Thoracic aorta (tissue), 2 donors: ENCODE results near the gene EIF1. TPM values are rescaled to one million over a fixed set of nuclear protein-coding genes. Genes with fewer than 3 reads are reported as not detected.
"Not testable (repeated sequence)": the region's sequence is repeated elsewhere in the genome, so short reads cannot be mapped to it uniquely, and the experiment has no call there.

Experiments used
- ATAC-seq: fragments of 150-250 bp; one replicate; pipeline ENCODE4 v1.8.0; 2017; ENCODE audit warnings: low read depth; ENCODE audit not compliant: insufficient number of reproducible peaks, low FRiP score
- DNase-seq: peaks from one replicate; pipeline ENCODE4 v3.0.0-alpha.2; 2020; ENCODE audit warnings: low spot score
- H3K27ac ChIP-seq, 2 donors: fragments of 200-600 bp; sonication (generic); 1 replicate in 1 of 2; 2 replicates in 1 of 2; pipeline ENCODE4 v1.5.1; 2016; ENCODE audit warnings: mild to moderate bottlenecking in 2 of 2, moderate library complexity in 2 of 2
- H3K27me3 ChIP-seq: fragments of 200-600 bp; sonication (generic); replicated peaks from 2 replicates; pipeline ENCODE4 v1.6.0; 2016; ENCODE audit warnings: mild to moderate bottlenecking; ENCODE audit not compliant: insufficient read depth
- H3K36me3 ChIP-seq: fragments of 200-600 bp; sonication (generic); one replicate; pipeline ENCODE4 v1.5.1; 2016
- H3K4me1 ChIP-seq, 2 donors: fragments of 200-600 bp; sonication (generic); 1 replicate in 1 of 2; 2 replicates in 1 of 2; pipeline versions ENCODE4 v1.5.1 to v1.6.0; 2016; ENCODE audit warnings: low read depth in 2 of 2, mild to moderate bottlenecking in 1 of 2; ENCODE audit not compliant: control insufficient read depth in 1 of 2
- H3K4me3 ChIP-seq: fragments of 200-600 bp; sonication (generic); 2 replicates; pipeline ENCODE4 v1.5.1; 2016; ENCODE audit warnings: mild to moderate bottlenecking
- H3K9me3 ChIP-seq: fragments of 200-600 bp; sonication (generic); 2 replicates; pipeline ENCODE4 v1.5.1; 2016
- CTCF ChIP-seq: fragments of 200-600 bp; sonication (generic); IDR thresholded peaks from one replicate; pipeline ENCODE4 v1.5.1; 2019; ENCODE audit warnings: antibody characterized with exemption
- total RNA-seq, 2 donors: library from RNA; depleted of rRNA; stranded (reverse); fragments of >200 nt; gene quantifications; one replicate each; pipeline versions ENCODE4 v1.1.0 to v1.2.3, GENCODE V29; 2016

The EIF1 gene
- total RNA-seq, 2 donors from 2014 or later = 167 to 318 TPM

- Histone ChIP-seq H3K27ac (peak overlapping the region; percentile 69 to 77), H3K9me3 (no peaks in the 10 kb centered on the region), H3K27me3 (no peaks in the 10 kb centered on the region), H3K36me3 (no peaks in the 10 kb centered on the region), H3K4me1 (peaks cover 4 to 14% of the 10 kb centered on the region in 2 donors), H3K4me3 (peak overlapping the region; percentile 76)
- TF ChIP-seq CTCF = peak; percentile 95
- ATAC-seq (peak; percentile 33), DNase-seq (peak; percentile 33)
Measured at GRCh38 chr17:41666708-41667279, 21.9 kb upstream of the EIF1 start.

DNA sequence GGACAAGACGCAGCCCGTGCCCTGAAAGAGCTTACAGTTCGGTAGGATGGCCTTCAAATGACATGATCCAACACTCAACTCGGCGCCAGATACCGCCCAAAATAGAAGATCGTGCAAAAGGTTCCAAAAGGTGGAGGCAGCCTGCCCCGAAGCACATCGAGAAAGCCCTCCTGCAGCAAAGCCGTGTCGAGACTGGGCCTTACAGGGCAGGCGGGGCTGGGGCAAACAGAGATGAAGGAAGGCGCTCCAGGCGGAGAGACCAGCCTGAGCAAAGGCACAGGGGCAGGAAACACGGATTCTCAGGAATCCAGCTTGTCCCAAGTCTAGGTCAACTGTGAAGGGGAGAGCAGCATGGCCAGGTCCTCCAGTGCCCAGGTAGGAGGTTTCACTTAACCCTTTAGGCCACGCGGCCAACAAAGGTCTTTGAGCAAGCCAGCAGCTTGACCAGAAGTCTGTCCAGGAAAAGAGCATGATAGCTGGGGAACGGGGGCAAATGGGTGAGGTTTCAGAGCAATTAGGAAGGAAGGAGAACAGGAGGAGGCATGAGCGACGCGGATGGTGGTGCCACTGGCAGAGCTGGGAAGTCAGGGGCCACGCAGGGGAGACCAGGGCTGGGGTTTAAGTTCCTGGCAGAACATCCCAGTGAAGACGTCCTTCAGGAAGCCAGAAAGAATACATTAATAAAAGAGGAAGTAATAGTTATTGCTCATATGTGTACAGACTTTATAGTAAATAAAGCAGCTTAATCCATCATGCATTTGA lies 21.2 kb upstream of the EIF1 start:
- no peak overlapping the region for H3K4me3 ChIP-seq

DNA sequence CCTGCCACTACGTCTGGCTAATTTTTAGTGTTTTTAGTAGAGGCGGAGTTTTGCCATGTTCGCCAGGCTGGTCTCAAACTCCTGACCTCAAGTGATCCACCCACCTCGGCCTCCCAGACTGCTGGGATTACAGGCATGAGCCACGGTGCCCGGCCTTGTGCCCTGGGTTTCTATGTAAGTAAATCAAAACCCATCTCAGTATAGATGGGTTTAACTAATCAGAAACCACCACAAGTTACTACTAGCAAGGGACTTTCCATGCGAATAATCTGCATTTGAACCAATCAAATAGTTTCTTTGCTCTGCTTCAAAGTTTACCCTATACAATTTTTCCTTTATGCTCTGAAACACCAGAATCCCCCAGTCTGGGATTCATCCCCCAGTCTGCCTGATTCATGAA lies 16.5 kb upstream of the EIF1 start:
- no peak for ATAC-seq
- Histone ChIP-seq H3K27me3 (no peaks in the 10 kb centered on the region), H3K27ac (no peak overlapping the region), H3K4me3 (no peak overlapping the region), H3K9me3 (no peaks in the 10 kb centered on the region), H3K36me3 (no peaks in the 10 kb centered on the region), H3K4me1 (peaks cover 0 to 4% of the 10 kb centered on the region in 2 donors)
- TF ChIP-seq CTCF = no peak
- no peak for DNase-seq

More for the DNA sequence above, 21.2 kb upstream of the EIF1 start:
- H3K9me3 ChIP-seq = no peaks in the 10 kb centered on the region
- ATAC-seq (no peak), DNase-seq (no peak)
- no peak for TF ChIP-seq CTCF
- no peaks in the 10 kb centered on the region for H3K27me3 ChIP-seq
- no peak overlapping the region for H3K27ac ChIP-seq
- H3K4me1 ChIP-seq = peaks cover 4 to 14% of the 10 kb centered on the region in 2 donors
- no peaks in the 10 kb centered on the region for H3K36me3 ChIP-seq

GRCh38 chr17:41675157-41676057 lies 13.3 kb upstream of the EIF1 start:
- not testable (repeated sequence) for H3K4me3 ChIP-seq, ATAC-seq, H3K9me3 ChIP-seq, H3K4me1 ChIP-seq, DNase-seq, H3K27me3 ChIP-seq, H3K36me3 ChIP-seq, H3K27ac ChIP-seq

- no peaks in the 10 kb centered on the region for H3K27me3 ChIP-seq
- H3K36me3 ChIP-seq = no peaks in the 10 kb centered on the region
- H3K9me3 ChIP-seq = no peaks in the 10 kb centered on the region
- H3K27ac ChIP-seq = no peak overlapping the region
- no peak overlapping the region for H3K4me3 ChIP-seq
- H3K4me1 ChIP-seq = no peaks in the 10 kb centered on the region
- no peak for TF ChIP-seq CTCF
- no peak for DNase-seq
- no peak for ATAC-seq
Measured at GRCh38 chr17:41676058-41676419, 12.6 kb upstream of the EIF1 start.
